Measurements from ENCODE around the gene DHDH.
"Not testable (repeated sequence)": the region's sequence is repeated elsewhere in the genome, so short reads cannot be mapped to it uniquely, and the experiment has no call there.

- TF ChIP-seq CTCF, POLR2A (IDR thresholded peaks at IDR 0.05): not testable (repeated sequence)
Measured at GRCh38 chr19:48909424-48910077, 23.9 kb upstream of the DHDH start.

Data from heart left ventricle (tissue), 13 donors.